Upper lobe of left lung (tissue), 6 donors: Measurements from ENCODE around the gene MRPL18. TPM values are rescaled to one million over a fixed set of nuclear protein-coding genes. Genes with fewer than 3 reads are reported as not detected.

ENCODE experiments used
- ATAC-seq, 2 donors: fragments of 200-7000 bp; cut with Tn5 transposase; one replicate each; pipeline ENCODE4 v1.9.1; 2022; ENCODE audit warnings: mild to moderate bottlenecking in 2 of 2, moderate library complexity in 2 of 2; ENCODE audit not compliant: low FRiP score in 2 of 2
- DNase-seq, 2 donors: peaks; one replicate each; pipeline ENCODE4 v3.0.0-alpha.2; 2019 to 2020
- H3K27ac ChIP-seq, 4 donors: fragments of 200-600 bp; sonication (generic); one replicate each; pipeline ENCODE4 v1.5.1; 2016 to 2019
- H3K27me3 ChIP-seq, 4 donors: fragments of 200-600 bp; sonication (generic); one replicate each; pipeline ENCODE4 v1.5.1; 2017 to 2019
- H3K36me3 ChIP-seq, 4 donors: fragments of 200-600 bp; sonication (generic); one replicate each; pipeline ENCODE4 v1.5.1; 2016 to 2019
- H3K4me1 ChIP-seq, 4 donors: fragments of 200-600 bp; sonication (generic); one replicate each; pipeline ENCODE4 v1.5.1; 2018 to 2019
- H3K4me3 ChIP-seq, 4 donors: fragments of 200-600 bp; sonication (generic); one replicate each; pipeline ENCODE4 v1.5.1; 2017 to 2019; ENCODE audit warnings: mild to moderate bottlenecking in 2 of 4, moderate library complexity in 1 of 4
- H3K9me3 ChIP-seq, 4 donors: fragments of 200-600 bp; sonication (generic); one replicate each; pipeline ENCODE4 v1.5.1; 2018 to 2019
- EP300 ChIP-seq, 4 donors: sonication (generic); formaldehyde crosslinking; IDR thresholded peaks; one replicate each; pipeline ENCODE4 v1.5.1; 2017; ENCODE audit warnings: antibody characterized with exemption in 4 of 4, control low read depth in 2 of 4
- POLR2A ChIP-seq, 4 donors: fragments of 450-650 bp; IDR thresholded peaks; one replicate each; pipeline ENCODE4 v1.5.1; 2016 to 2017; ENCODE audit warnings: antibody characterized with exemption in 4 of 4, mild to moderate bottlenecking in 2 of 4
- POLR2AphosphoS5 ChIP-seq, 2 donors: sonication (generic); formaldehyde crosslinking; IDR thresholded peaks; one replicate each; pipeline ENCODE4 v1.5.1; 2017; ENCODE audit warnings: antibody characterized with exemption in 2 of 2
- WGBS, 2 donors: methylation state at CpG; one replicate each; pipeline ENCODE4 v1.1.5; 2017 to 2018; 5-methylcytosine and 5-hydroxymethylcytosine counted together
- total RNA-seq, 6 donors: library from RNA; depleted of rRNA in 4 of 6; stranded (reverse); fragments of >200 nt in 4 of 6; gene quantifications; one replicate each; pipeline versions ENCODE4 v1.1.0 to v1.2.1, GENCODE V29; 2016 to 2021
- TF ChIP-seq, protein P1 (sequence below), 6 experiments: fragments of 450-650 bp in 4 of 6; fragments of 200-600 bp in 2 of 6; sonication (generic) in 2 of 6; IDR thresholded peaks; one replicate each; pipeline ENCODE4 v1.5.1; 2016 to 2019; ENCODE audit warnings: antibody characterized with exemption in 6 of 6
- donor health status: DM: no; HTN: no; CAD: no; lungs with moderate emphysema.
- donor health status: DM: no; HTN: yes; CAD: no; lungs with severe emphysema.

MRPL18 gene
- total RNA-seq, 6 donors from 2014 or later = 18.9 to 61.5 (median 58.7) TPM

DNA sequence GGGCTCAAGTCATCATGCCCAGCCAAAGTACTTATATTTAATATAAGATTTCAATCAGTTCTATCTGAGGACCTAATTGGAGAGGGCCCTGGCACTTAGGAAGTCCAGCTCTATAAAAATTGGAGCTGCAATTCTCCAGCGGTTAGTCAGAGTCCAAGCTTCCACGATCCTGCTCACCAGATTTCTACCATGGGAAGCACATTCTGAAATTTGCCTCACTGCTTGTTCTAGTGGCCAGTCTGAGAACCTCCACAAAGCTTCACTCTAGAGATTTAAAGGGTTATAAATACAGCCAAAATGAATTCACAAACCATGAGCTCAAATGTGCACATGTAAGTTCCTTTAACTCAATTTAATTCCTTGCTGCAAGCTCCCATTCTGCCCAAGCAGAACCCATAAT is 43.3 kb downstream of the MRPL18 start:
- H3K4me1 ChIP-seq = no peaks in the 10 kb centered on the region
- no peaks in the 10 kb centered on the region for H3K36me3 ChIP-seq
- no peak overlapping the region for H3K27ac ChIP-seq
- 82 to 95% methylated on average over 2 of the region's 2 CpGs for WGBS, 2 donors
- no peak for DNase-seq
- no peak overlapping the region for H3K4me3 ChIP-seq
- TF ChIP-seq POLR2A (IDR thresholded peaks at IDR 0.05) (no peak), EP300 (IDR thresholded peaks at IDR 0.05) (no peak), POLR2AphosphoS5 (IDR thresholded peaks at IDR 0.05) (no peak)
- TF ChIP-seq, protein P1, sequence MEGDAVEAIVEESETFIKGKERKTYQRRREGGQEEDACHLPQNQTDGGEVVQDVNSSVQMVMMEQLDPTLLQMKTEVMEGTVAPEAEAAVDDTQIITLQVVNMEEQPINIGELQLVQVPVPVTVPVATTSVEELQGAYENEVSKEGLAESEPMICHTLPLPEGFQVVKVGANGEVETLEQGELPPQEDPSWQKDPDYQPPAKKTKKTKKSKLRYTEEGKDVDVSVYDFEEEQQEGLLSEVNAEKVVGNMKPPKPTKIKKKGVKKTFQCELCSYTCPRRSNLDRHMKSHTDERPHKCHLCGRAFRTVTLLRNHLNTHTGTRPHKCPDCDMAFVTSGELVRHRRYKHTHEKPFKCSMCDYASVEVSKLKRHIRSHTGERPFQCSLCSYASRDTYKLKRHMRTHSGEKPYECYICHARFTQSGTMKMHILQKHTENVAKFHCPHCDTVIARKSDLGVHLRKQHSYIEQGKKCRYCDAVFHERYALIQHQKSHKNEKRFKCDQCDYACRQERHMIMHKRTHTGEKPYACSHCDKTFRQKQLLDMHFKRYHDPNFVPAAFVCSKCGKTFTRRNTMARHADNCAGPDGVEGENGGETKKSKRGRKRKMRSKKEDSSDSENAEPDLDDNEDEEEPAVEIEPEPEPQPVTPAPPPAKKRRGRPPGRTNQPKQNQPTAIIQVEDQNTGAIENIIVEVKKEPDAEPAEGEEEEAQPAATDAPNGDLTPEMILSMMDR (IDR thresholded peaks at IDR 0.05) = no peak
- no peaks in the 10 kb centered on the region for H3K27me3 ChIP-seq
- ATAC-seq = no peak
- no peaks in the 10 kb centered on the region for H3K9me3 ChIP-seq

DNA sequence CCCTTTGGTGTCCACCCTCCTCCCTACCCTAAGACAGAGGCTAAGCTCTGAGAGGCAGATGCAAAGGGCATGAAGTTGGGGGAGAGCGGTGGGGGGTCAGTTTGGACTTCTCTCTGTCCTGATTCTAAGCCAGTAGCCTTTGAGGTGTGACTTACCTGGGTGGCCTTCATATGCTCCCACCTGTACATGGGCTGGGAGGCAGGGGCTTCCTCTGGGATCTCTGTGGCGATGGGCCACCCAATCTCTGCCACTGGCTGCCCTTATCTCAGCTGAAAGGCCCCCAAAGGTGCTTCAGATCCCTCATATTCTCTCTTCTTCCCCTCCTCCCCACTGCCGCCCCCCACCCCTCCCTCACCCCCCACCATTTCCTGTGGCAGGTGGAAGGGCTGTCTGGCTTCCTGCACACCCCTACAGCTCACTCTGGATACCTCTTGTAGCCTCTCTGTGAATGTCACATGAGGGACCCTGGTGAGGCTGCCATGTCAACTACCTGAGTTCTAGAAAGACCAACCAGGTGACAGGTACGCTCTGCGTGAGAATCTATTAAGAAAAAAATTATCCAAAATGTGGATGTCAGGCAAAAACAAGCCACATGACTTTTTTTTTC is 43.8 kb downstream of the MRPL18 start:
- H3K27ac ChIP-seq = no peak overlapping the region
- TF ChIP-seq EP300 (IDR thresholded peaks at IDR 0.05) (no peak), POLR2A (IDR thresholded peaks at IDR 0.05) (no peak), POLR2AphosphoS5 (IDR thresholded peaks at IDR 0.05) (no peak)
- TF ChIP-seq, protein P1 (IDR thresholded peaks at IDR 0.05) = no peak
- WGBS, 2 donors = 83 to 93% methylated on average over 4 to 5 of the region's 5 CpGs
- H3K27me3 ChIP-seq = no peaks in the 10 kb centered on the region
- no peak for ATAC-seq
- no peak for DNase-seq
- no peak overlapping the region for H3K4me3 ChIP-seq
- H3K36me3 ChIP-seq = no peaks in the 10 kb centered on the region
- no peaks in the 10 kb centered on the region for H3K4me1 ChIP-seq
- no peaks in the 10 kb centered on the region for H3K9me3 ChIP-seq

DNA sequence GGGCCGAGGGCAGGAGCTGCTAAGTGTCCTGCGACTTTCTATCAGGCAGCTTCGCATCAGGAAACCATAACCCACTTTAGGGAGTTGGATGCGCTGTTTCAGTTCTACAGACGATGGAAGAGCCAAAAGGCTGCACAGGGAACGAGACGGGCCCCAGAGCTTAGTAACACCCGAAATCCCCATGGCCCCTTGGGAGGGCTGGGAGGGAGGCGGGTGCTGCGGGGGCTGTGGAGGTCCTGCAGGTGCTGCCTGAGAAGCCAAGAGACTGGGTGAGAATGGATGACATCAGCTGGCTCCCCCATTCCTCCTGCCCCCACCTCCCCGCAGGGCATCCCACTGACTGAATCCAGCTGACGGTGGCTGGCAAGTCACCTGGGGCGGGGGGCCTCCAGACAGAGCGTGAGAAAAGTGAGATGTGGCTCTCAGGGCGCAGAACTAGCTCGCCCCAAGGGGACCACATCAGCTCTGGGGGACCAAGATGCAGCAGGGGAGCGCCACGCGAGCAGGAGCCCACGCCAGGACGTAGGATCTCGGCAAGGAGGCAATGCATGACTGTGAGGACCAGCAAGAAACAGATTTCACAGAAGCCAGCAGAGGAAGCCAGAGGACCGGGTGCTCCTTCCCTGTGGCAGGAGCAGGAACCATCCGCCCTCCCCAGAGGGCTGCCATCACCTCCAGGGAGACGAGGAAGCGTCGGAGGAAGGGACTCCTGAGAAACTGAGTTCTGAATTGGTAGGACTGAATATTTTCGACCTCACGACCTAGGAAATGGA is 46.6 kb downstream of the MRPL18 start:
- H3K27me3 ChIP-seq = no peaks in the 10 kb centered on the region
- no peaks in the 10 kb centered on the region for H3K36me3 ChIP-seq
- TF ChIP-seq, protein P1 (IDR thresholded peaks at IDR 0.05) = no peak
- no peak for TF ChIP-seq POLR2A (IDR thresholded peaks at IDR 0.05)
- no peak for TF ChIP-seq POLR2AphosphoS5 (IDR thresholded peaks at IDR 0.05)
- TF ChIP-seq EP300 (IDR thresholded peaks at IDR 0.05) = no peak
- no peaks in the 10 kb centered on the region for H3K4me1 ChIP-seq
- no peak overlapping the region for H3K4me3 ChIP-seq
- DNase-seq (no peak), ATAC-seq (peak in 1 of 2 donors; percentile 49)
- H3K27ac ChIP-seq = no peak overlapping the region
- 86 to 87% methylated on average over 23 to 29 of the region's 29 CpGs for WGBS, 2 donors
- H3K9me3 ChIP-seq = no peaks in the 10 kb centered on the region

DNA sequence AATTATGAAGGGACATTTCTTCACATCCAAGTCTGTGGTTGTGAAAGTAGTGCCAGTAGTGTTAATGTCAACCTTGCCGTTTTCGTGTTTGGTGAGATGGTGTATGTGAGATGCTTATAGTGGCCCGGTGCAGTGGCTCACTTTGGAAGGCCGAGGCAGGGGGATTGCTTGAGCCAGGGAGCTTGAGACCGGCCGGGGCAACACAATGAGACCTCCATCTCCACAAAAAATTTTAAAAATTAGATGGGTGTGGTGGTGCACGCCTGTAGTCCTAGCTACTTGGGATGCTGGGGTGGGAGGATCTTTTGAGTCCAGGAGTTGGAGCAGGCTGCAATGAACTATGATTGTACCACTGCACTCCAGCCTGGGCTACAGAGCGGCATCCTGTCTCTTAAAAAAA is 47.2 kb downstream of the MRPL18 start:
- no peaks in the 10 kb centered on the region for H3K9me3 ChIP-seq
- no peak overlapping the region for H3K4me3 ChIP-seq
- DNase-seq (no peak), ATAC-seq (no peak)
- no peak overlapping the region for H3K27ac ChIP-seq
- 86 to 90% methylated on average over 8 of the region's 8 CpGs for WGBS, 2 donors
- no peaks in the 10 kb centered on the region for H3K36me3 ChIP-seq
- H3K4me1 ChIP-seq = no peaks in the 10 kb centered on the region
- no peak for TF ChIP-seq POLR2A (IDR thresholded peaks at IDR 0.05)
- TF ChIP-seq EP300 (IDR thresholded peaks at IDR 0.05) = no peak
- TF ChIP-seq, protein P1 (IDR thresholded peaks at IDR 0.05) = no peak
- no peak for TF ChIP-seq POLR2AphosphoS5 (IDR thresholded peaks at IDR 0.05)
- no peaks in the 10 kb centered on the region for H3K27me3 ChIP-seq
